PFSK-1 (cell line): ENCODE data around the gene MICU1.

Experiments
- FOXP2 ChIP-seq: optimal IDR thresholded peaks from 2 replicates; pipeline ENCODE3; 2011; ENCODE audit warnings: borderline replicate concordance, control low read depth, inconsistent platforms; ENCODE audit not compliant: insufficient read depth; ENCODE audit errors: extremely low read length, extremely low read depth
- POLR2AphosphoS5 ChIP-seq: IDR thresholded peaks from 2 replicates; pipeline ENCODE4 v1.6.1; 2012; ENCODE audit warnings: low read depth, mild to moderate bottlenecking, control low read depth, low read length, moderate library complexity
- TAF1 ChIP-seq: IDR thresholded peaks from 2 replicates; pipeline ENCODE4 v1.6.1; 2012; ENCODE audit warnings: low read length, control low read depth, borderline replicate concordance; ENCODE audit not compliant: insufficient read depth

DNA sequence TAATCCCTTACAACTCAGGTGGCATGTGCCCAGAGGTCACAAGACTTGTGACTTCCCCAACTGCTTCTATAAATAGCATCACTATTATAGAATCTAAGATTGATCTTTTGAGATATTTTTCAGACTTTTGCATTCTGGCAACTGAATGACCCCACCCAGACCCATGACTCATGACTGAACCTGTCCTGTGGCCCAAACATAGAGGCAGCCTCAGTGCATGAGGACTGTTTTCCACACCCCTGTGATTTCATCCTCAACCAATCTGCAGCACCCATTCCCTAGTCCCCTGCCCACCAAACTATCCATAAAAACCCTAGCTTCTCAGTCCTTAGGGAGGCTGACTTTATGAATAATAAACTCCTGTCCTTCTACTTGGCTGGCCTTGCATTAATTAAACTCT is 84.5 kb downstream of the MICU1 start:
- TF ChIP-seq POLR2AphosphoS5 (no peak), TAF1 (no peak), FOXP2 (no peak)
